ENCODE measurements around the gene GTPBP3. TPM values are rescaled to one million over a fixed set of nuclear protein-coding genes. Genes with fewer than 3 reads are reported as not detected.

The GTPBP3 gene
- total and polyA plus RNA-seq, 9 of the 15 experiments (the other 6 are each of a cell fraction or from before 2014, with no cell fraction given), result 4.9 to 124 (median 22.6) TPM

DNA sequence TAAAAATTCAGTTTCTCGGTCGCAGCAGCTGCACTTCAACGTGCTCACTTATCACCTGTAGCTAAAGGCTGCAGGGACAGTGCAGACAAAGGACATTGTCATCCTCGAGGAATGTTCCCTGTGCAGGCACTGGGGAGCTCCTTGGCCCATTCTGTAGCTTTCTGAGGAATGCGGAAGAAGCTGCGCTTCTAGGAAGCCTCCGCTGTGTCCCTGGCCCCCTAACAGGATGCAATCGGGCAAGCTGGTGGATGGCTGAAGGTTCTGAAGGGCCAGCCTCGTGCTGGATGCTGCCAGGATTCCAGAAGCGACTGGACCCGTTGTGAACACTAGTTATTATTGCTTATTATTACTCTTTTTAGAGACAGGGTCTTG is 10.8 kb upstream of the GTPBP3 start (continued):
- TF ChIP-seq, protein P1, sequence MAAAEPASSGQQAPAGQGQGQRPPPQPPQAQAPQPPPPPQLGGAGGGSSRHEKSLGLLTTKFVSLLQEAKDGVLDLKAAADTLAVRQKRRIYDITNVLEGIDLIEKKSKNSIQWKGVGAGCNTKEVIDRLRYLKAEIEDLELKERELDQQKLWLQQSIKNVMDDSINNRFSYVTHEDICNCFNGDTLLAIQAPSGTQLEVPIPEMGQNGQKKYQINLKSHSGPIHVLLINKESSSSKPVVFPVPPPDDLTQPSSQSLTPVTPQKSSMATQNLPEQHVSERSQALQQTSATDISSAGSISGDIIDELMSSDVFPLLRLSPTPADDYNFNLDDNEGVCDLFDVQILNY (CRISPR knock-in tag; IDR thresholded peaks at IDR 0.05), result no peak
- TF ChIP-seq NFYB (IDR thresholded peaks at IDR 0.05; ENCODE audit: extremely low read depth, insufficient read length) (no peak), CHD1 (IDR thresholded peaks at IDR 0.05; ENCODE audit: low read length) (no peak), NFXL1 (CRISPR knock-in tag; IDR thresholded peaks at IDR 0.05) (no peak), PHF21A (IDR thresholded peaks at IDR 0.05; ENCODE audit: borderline replicate concordance, low read depth) (no peak), ARHGAP35 (IDR thresholded peaks at IDR 0.05; ENCODE audit: partially characterized antibody) (no peak)

DNA sequence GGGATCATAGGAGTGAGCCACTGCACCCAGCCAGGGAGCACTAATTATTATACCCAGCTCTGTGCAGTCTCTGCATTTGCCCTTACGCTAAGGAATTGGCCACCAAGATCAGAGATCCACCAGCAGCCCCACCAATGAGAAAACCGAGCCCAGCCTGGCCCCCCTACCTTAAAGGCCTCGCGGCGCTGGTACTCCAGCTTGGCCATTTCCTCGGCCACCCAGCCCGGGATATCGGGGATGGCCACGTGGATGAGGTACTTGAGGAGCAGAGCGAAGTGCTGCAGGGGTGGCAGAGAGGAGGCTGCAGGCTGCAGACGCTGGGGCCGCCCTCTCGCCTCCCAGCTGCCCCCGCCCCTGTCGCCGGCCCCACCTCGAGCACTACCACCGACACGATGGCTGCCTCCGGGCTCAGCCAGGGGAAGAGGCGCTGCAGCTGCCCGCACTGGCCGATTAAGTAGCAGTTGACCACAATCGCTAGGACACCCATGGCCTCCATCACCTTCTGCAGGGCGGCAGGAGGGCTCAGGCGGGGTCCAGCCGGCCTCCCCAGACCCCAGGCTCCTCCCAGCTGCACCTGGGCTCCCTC is 10.2 kb upstream of the GTPBP3 start:
- CTCF ChIA-PET (ENCODE audit: low intra/inter-chr PET ratio), result no interaction called here
- Histone ChIP-seq H3K36me3 (ENCODE audit: control insufficient read depth, insufficient read depth, low read length) (peaks cover 14% of the 10 kb centered on the region), H3K4me3 (no peak overlapping the region), H2AFZ (ENCODE audit: low read depth, low read length) (no peak overlapping the region), H3K4me2 (ENCODE audit: insufficient read depth, low read length) (no peak overlapping the region), H3K9ac (ENCODE audit: insufficient read depth in 1 of 2, low read depth in 2 of 2, low read length in 2 of 2) (no peak overlapping the region), H4K20me1 (replicated peaks; ENCODE audit: control insufficient read depth, insufficient read depth, low read length) (no peaks in the 10 kb centered on the region; the same call in 1 of the 2 replicates), H3K4me1 (replicated peaks in 1 of 2; ENCODE audit: control insufficient read depth in 2 of 2, insufficient read depth in 2 of 2, low read length in 2 of 2) (peaks cover 3 to 51% of the 10 kb centered on the region in 2 experiments; a peak in 4 of 5 replicates), H3K27ac (ENCODE audit: extremely low read depth, low read depth, low read length) (no peak overlapping the region), H3K27me3 (ENCODE audit: control insufficient read depth in 2 of 2, insufficient read depth in 2 of 2, low read length in 2 of 2) (no peaks in the 10 kb centered on the region), H3K79me2 (ENCODE audit: control insufficient read depth, insufficient read depth, low read length) (no peaks in the 10 kb centered on the region), H3K9me3 (replicated peaks; ENCODE audit: control insufficient read depth, insufficient read depth, low read depth, low read length) (no peaks in the 10 kb centered on the region), H3K9me1 (ENCODE audit: control insufficient read depth, insufficient read depth, low read length) (peaks cover 4% of the 10 kb centered on the region)
- POLR2A ChIA-PET, result interaction anchor here (1.6 to 6.9 kb wide), 3 partner anchors 7 to 18 kb away, joined by 6 to 41 read pairs (median 9); partner anchors contain the start of genes ANO8 and DDA1
- no TSS peak for BruUV-seq (replicated peaks)
- ATAC-seq (no peak), FAIRE-seq (no peak), DNase-seq (ENCODE audit: extremely low read depth in 1 of 4, low spot score in 3 of 4) (no peak)
- intact Hi-C loops (cut with micrococcal nuclease), result no loop called here
- WGBS (ENCODE audit: insufficient coverage, low coverage, missing lambda C conversion rate), result 93% methylated on average over 9 of the region's 27 CpGs
- in situ Hi-C loops (cut with MboI), result no loop called here
- no peak for TF ChIP-seq SMARCC2 (IDR thresholded peaks at IDR 0.05; ENCODE audit: low read depth)
- no peak for TF ChIP-seq TGIF2 (CRISPR knock-in tag; IDR thresholded peaks at IDR 0.05)
- peak; percentile 46; the same call in 1 of the 2 replicates for TF ChIP-seq POLR2G (IDR thresholded peaks at IDR 0.05; ENCODE audit: low read depth, low read length)
- TF ChIP-seq RBM14 (IDR thresholded peaks at IDR 0.05; ENCODE audit: borderline replicate concordance, insufficient read depth, low read depth, low read length), result 0 out of 2 replicates have a peak, but pooled peaks have one; percentile 56
- TF ChIP-seq RAD21 (CRISPR knock-in tag; conservative IDR thresholded peaks at IDR 0.05 in 1 of 2, IDR thresholded peaks at IDR 0.05 in 1 of 2), result no peak
- TF ChIP-seq FIP1L1 (IDR thresholded peaks at IDR 0.05; ENCODE audit: low read depth, low read length, poor library complexity, severe bottlenecking), result peak; percentile 20
- no peak for TF ChIP-seq ZNF79 (CRISPR knock-in tag; IDR thresholded peaks at IDR 0.05; ENCODE audit: low read depth)
